Osteoblast (primary cell): ENCODE results near the gene MAP4K2. TPM values are rescaled to one million over a fixed set of nuclear protein-coding genes. Genes with fewer than 3 reads are reported as not detected.
"Not testable (repeated sequence)": the region's sequence is repeated elsewhere in the genome, so short reads cannot be mapped to it uniquely, and the experiment has no call there.

ENCODE experiments used
- DNase-seq: peaks from one replicate; pipeline ENCODE4 v3.0.0; 2011; ENCODE audit warnings: low spot score, mixed read lengths; ENCODE audit not compliant: insufficient read length; ENCODE audit errors: missing footprints
- H2AFZ ChIP-seq: 2 replicates; pipeline ENCODE4 v1.6.0; 2011; ENCODE audit warnings: mild to moderate bottlenecking, low read length
- H3K27ac ChIP-seq: 2 replicates; pipeline ENCODE4 v1.5.1; 2011; ENCODE audit warnings: mild to moderate bottlenecking, low read depth, low read length, moderate library complexity
- H3K27me3 ChIP-seq: 2 replicates; pipeline ENCODE4 v1.6.0; 2012; ENCODE audit warnings: mild to moderate bottlenecking, control low read depth, inconsistent platforms, low read length, moderate library complexity; ENCODE audit not compliant: insufficient read depth
- H3K36me3 ChIP-seq: 2 replicates; pipeline ENCODE4 v1.5.1; 2011; ENCODE audit warnings: mild to moderate bottlenecking, low read length, control low read depth, moderate library complexity; ENCODE audit not compliant: insufficient read depth
- H3K4me1 ChIP-seq: 2 replicates; pipeline ENCODE4 v1.5.1; 2011; ENCODE audit warnings: mild to moderate bottlenecking, low read length, control low read depth, moderate library complexity; ENCODE audit not compliant: insufficient read depth
- H3K4me2 ChIP-seq: 2 replicates; pipeline ENCODE4 v1.6.0; 2011; ENCODE audit warnings: mild to moderate bottlenecking, low read length; ENCODE audit not compliant: insufficient read depth
- H3K4me3 ChIP-seq: fragments of 200-600 bp; sonication (generic); 3 replicates; pipeline ENCODE4 v1.5.1; 2012; ENCODE audit warnings: mild to moderate bottlenecking, low read length, inconsistent platforms; ENCODE audit not compliant: insufficient read depth
- H3K79me2 ChIP-seq: 2 replicates; pipeline ENCODE4 v1.6.0; 2012; ENCODE audit warnings: mild to moderate bottlenecking, low read length, control low read depth, inconsistent platforms; ENCODE audit not compliant: insufficient read depth
- H3K9me3 ChIP-seq: 2 replicates; pipeline ENCODE4 v1.5.1; 2011; ENCODE audit warnings: low read depth, low read length, control low read depth
- H4K20me1 ChIP-seq: 2 replicates; pipeline ENCODE4 v1.6.0; 2012; ENCODE audit warnings: mild to moderate bottlenecking, low read length, control low read depth; ENCODE audit not compliant: insufficient read depth
- total RNA-seq: library from RNA; depleted of rRNA; stranded (reverse); fragments of >200 nt; gene quantifications from 2 replicates; pipeline ENCODE4 v1.2.3, GENCODE V29; 2012
- TF ChIP-seq, protein P1 (sequence below): IDR thresholded peaks from 2 replicates; pipeline ENCODE4 v1.5.1; 2011; ENCODE audit warnings: mild to moderate bottlenecking, low read depth, low read length, moderate library complexity; ENCODE audit errors: extremely low read depth

The MAP4K2 gene
- total RNA-seq, 1 donor = 9.8 TPM

DNA sequence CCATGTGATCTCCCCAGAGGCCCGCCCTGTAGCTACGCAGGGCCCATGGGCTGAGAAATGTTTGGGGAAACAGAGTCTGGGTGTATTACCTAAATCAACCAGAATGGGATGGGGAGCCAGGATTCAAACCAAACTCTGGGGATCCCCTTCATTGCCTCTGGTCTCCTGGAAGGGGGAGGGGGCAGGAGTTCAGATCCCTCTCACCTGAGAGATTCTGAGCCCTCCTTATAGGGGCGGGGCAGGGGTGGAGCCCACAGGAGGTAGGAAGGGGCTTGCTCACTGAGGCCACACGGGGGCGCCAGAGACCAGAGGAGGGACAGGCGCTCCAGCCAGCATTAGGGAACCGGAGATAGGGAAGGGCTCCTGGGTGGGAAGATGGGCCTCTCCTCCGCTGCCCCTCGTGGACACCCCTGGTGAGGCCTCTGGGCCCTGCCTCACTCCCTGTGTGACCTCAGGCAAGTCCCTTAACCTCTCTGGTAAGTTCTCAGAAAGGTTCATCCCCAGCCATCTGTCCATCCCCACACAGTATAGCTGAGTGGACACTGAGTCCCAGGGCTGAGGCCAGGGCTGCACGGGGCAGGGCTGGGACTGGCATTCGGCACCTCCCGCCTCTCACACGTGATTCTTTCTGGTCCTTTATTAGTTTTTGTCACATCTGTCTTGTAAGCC is 44.1 kb upstream of the MAP4K2 start:
- H3K36me3 ChIP-seq = no peaks in the 10 kb centered on the region
- H3K4me1 ChIP-seq = peaks cover 12% of the 10 kb centered on the region
- peaks cover 2% of the 10 kb centered on the region for H4K20me1 ChIP-seq
- H3K4me3 ChIP-seq = no peak overlapping the region
- H3K27me3 ChIP-seq = no peaks in the 10 kb centered on the region
- H3K79me2 ChIP-seq = no peaks in the 10 kb centered on the region
- H2AFZ ChIP-seq = no peak overlapping the region
- TF ChIP-seq, protein P1, sequence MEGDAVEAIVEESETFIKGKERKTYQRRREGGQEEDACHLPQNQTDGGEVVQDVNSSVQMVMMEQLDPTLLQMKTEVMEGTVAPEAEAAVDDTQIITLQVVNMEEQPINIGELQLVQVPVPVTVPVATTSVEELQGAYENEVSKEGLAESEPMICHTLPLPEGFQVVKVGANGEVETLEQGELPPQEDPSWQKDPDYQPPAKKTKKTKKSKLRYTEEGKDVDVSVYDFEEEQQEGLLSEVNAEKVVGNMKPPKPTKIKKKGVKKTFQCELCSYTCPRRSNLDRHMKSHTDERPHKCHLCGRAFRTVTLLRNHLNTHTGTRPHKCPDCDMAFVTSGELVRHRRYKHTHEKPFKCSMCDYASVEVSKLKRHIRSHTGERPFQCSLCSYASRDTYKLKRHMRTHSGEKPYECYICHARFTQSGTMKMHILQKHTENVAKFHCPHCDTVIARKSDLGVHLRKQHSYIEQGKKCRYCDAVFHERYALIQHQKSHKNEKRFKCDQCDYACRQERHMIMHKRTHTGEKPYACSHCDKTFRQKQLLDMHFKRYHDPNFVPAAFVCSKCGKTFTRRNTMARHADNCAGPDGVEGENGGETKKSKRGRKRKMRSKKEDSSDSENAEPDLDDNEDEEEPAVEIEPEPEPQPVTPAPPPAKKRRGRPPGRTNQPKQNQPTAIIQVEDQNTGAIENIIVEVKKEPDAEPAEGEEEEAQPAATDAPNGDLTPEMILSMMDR = peak; percentile 90
- no peaks in the 10 kb centered on the region for H3K9me3 ChIP-seq
- no peak overlapping the region for H3K27ac ChIP-seq
- peak; percentile 100 for DNase-seq
- no peak overlapping the region for H3K4me2 ChIP-seq

GRCh38 chr11:64845776-64846129 is 42.7 kb upstream of the MAP4K2 start:
- H2AFZ ChIP-seq, H3K79me2 ChIP-seq, H3K4me1 ChIP-seq, H3K27me3 ChIP-seq, H4K20me1 ChIP-seq, H3K9me3 ChIP-seq, H3K4me3 ChIP-seq, H3K36me3 ChIP-seq, H3K27ac ChIP-seq, H3K4me2 ChIP-seq, DNase-seq: not testable (repeated sequence)

DNA sequence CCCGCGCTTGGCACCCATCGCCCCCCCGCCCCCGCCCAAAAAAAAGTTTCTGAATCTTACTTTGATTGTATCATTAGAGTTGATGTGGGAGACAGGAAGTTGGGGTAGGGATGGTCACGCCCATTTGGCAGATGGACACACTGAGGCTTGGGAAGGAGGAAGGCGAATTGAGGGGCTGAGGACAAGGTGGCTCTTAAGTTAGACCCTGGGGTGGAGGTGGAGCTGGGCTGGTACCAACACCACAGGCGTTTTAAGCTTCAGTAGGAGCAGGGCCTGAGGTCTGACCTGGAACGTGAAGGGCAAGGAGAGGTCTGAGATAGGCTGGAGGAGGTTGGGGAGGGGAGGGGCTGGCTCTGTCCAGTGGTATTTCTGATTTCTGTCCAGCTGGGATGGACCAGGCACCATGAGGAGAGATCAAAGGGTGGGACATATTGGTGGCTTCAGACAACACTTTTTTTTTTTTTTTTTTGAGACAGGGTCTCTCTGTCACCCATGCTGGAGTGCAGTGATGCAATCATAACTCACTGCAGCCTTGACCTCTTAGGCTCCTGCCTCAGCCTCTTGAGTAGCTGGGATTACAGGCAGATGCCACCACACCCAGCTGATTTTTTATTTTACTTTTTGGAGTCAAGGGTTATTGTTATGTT is 42.2 kb upstream of the MAP4K2 start:
- H3K36me3 ChIP-seq = no peaks in the 10 kb centered on the region
- TF ChIP-seq, protein P1 = no peak
- no peak overlapping the region for H3K4me3 ChIP-seq
- H3K79me2 ChIP-seq = no peaks in the 10 kb centered on the region
- H3K27me3 ChIP-seq = no peaks in the 10 kb centered on the region
- no peak overlapping the region for H3K27ac ChIP-seq
- H2AFZ ChIP-seq = no peak overlapping the region
- H4K20me1 ChIP-seq = peaks cover 2% of the 10 kb centered on the region
- peaks cover 5% of the 10 kb centered on the region for H3K4me1 ChIP-seq
- no peaks in the 10 kb centered on the region for H3K9me3 ChIP-seq
- H3K4me2 ChIP-seq = peak overlapping the region; percentile 28
- DNase-seq = peak; percentile 86

- TF ChIP-seq, protein P1 = peak; percentile 39
- no peaks in the 10 kb centered on the region for H3K27me3 ChIP-seq
- H3K79me2 ChIP-seq = no peaks in the 10 kb centered on the region
- no peaks in the 10 kb centered on the region for H3K9me3 ChIP-seq
- H3K4me1 ChIP-seq = no peaks in the 10 kb centered on the region
- no peak within 1 kb of the TSS for H2AFZ ChIP-seq
- H3K4me2 ChIP-seq = peak within 1 kb of the TSS; percentile 28
- H3K27ac ChIP-seq = no peak within 1 kb of the TSS
- peaks cover 2% of the 10 kb centered on the region for H4K20me1 ChIP-seq
- H3K36me3 ChIP-seq = no peaks in the 10 kb centered on the region
- DNase-seq = peak; percentile 100
- H3K4me3 ChIP-seq = peak within 1 kb of the TSS; percentile 43
Measured at GRCh38 chr11:64844330-64845128, 41.5 kb upstream of the MAP4K2 start, which contains the start of gene CDC42BPG. Gene CDC42BPG, minus strand, starts transcription at chr11:64844653. Its CDS starts 84 bp downstream, at chr11:64844569.
